HG03103 (cell line): Measurements from ENCODE around the gene PDHA1.

Experiments used
- ATAC-seq: cut with Tn5 transposase; IDR thresholded peaks from one replicate; pipeline ENCODE4 v1.9.1; 2021; ENCODE audit warnings: low read depth; ENCODE audit not compliant: unreplicated experiment

Gene PDHA1

GRCh38 chrX:19373351-19373891, 29.7 kb downstream of the PDHA1 start:
- no peak for ATAC-seq

- ATAC-seq, result no peak
Observed at GRCh38 chrX:19375546-19375945, 31.8 kb downstream of the PDHA1 start.

- no peak for ATAC-seq
Observed at GRCh38 chrX:19377799-19378198, 34.1 kb downstream of the PDHA1 start.

- no peak for ATAC-seq
Observed at GRCh38 chrX:19381326-19381725, 37.6 kb downstream of the PDHA1 start.

GRCh38 chrX:19382555-19383145, 38.9 kb downstream of the PDHA1 start:
- no peak for ATAC-seq

- no peak for ATAC-seq
Observed at GRCh38 chrX:19386679-19387078, 43.0 kb downstream of the PDHA1 start.

GRCh38 chrX:19388064-19388679, 44.4 kb downstream of the PDHA1 start:
- no peak for ATAC-seq

GRCh38 chrX:19388741-19389140, 45.0 kb downstream of the PDHA1 start:
- ATAC-seq, result no peak

- no peak for ATAC-seq
Observed at GRCh38 chrX:19389227-19389845, 45.6 kb downstream of the PDHA1 start.

- ATAC-seq, result no peak
Observed at GRCh38 chrX:19392078-19392477, 48.4 kb downstream of the PDHA1 start.

GRCh38 chrX:19392703-19393102, 49.0 kb downstream of the PDHA1 start:
- ATAC-seq, result no peak

GRCh38 chrX:19403696-19404095, 60.0 kb downstream of the PDHA1 start:
- ATAC-seq, result no peak

- ATAC-seq, result no peak
Observed at GRCh38 chrX:19410259-19410658, 66.5 kb downstream of the PDHA1 start.
